ENCODE measurements around the gene FPR2. TPM values are rescaled to one million over a fixed set of nuclear protein-coding genes. Genes with fewer than 3 reads are reported as not detected.

FPR2 gene
- total RNA-seq, 2 donors from 2014 or later = 0.97 TPM; not detected in 1

DNA sequence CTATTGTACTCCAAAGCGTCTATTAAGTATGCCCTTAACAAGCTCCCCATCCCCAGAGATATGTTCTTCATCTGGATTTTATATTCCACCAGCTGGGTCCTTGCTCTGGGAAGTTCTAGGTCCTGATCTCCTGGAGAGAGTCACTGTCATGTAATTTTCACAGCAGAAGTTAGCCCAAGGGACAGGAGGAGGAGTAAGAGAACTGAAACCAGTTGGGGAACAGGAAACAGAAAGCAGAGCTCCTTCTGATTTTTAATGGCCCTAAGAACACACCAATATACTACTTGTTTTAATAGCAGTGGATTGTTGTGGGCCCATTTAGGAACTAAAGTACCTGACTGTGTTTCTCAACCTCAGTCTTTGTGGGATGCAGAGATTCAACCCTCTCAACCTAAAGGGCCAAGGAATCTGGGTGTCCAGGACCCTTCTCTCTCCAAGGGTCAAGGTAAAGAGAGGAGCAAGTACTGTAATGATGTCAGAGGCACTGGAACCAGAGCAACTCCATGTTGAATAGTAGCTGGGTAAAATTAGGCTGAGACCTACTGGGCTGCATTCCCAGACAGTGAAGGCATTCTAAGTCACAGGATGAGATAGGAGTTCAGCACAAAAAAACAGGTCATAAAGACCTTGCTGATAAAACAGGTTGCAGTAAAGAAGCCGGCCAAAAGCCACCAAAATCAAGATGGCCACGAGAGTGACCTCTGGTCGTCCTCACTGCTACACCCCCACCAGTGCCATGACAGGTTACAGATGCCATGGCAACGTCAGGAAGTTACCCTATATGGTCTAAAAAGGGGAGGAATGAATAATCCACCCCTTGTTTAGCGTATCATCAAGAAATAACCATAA is 25.9 kb downstream of the FPR2 start:
- Histone ChIP-seq H3K27me3 (replicated peaks; ENCODE audit: insufficient read depth) (no peaks in the 10 kb centered on the region), H3K4me1 (replicated peaks) (no peaks in the 10 kb centered on the region), H3K9me3 (no peaks in the 10 kb centered on the region), H3K36me3 (no peaks in the 10 kb centered on the region), H3K4me3 (no peak overlapping the region), H3K27ac (no peak overlapping the region)
- intact Hi-C loops (cut with DNase I) = no loop called here
- no peak for DNase-seq (ENCODE audit: low spot score)
- TF ChIP-seq POLR2AphosphoS5 (IDR thresholded peaks at IDR 0.05) (no peak), CTCF (IDR thresholded peaks at IDR 0.05) (no peak), POLR2A (IDR thresholded peaks at IDR 0.05) (no peak)
- WGBS = 53% methylated on average over 6 of the region's 6 CpGs

DNA sequence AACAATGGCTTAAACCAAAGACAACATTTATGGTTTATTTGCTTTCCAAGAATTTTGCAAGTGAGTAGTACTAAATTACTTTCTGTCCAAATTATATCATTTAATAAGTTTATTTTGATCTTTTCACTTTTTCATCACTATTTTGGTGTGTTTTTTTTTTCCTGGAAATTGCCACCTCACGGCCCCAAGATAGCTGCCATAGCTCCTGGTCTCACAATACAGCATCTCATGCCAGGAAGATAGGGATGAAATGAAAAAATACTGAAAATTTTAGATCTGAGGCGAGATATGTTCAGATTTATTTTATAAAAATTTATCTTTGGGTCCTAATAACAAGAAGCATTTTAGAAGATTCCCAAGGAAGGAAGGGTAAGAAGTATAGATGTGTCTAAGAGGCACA is 27.0 kb downstream of the FPR2 start:
- 91% methylated on average over 2 of the region's 2 CpGs for WGBS
- Histone ChIP-seq H3K36me3 (no peaks in the 10 kb centered on the region), H3K27ac (no peak overlapping the region), H3K27me3 (replicated peaks; ENCODE audit: insufficient read depth) (no peaks in the 10 kb centered on the region), H3K4me3 (no peak overlapping the region), H3K9me3 (no peaks in the 10 kb centered on the region), H3K4me1 (replicated peaks) (no peaks in the 10 kb centered on the region)
- intact Hi-C loops (cut with DNase I) = no loop called here
- TF ChIP-seq POLR2AphosphoS5 (IDR thresholded peaks at IDR 0.05) (no peak), CTCF (IDR thresholded peaks at IDR 0.05) (no peak), POLR2A (IDR thresholded peaks at IDR 0.05) (no peak)
- DNase-seq (ENCODE audit: low spot score) = no peak

GRCh38 chr19:51789061-51789795 is 28.2 kb downstream of the FPR2 start:
- Histone ChIP-seq H3K27me3 (replicated peaks; ENCODE audit: insufficient read depth) (no peaks in the 10 kb centered on the region), H3K27ac (no peak overlapping the region), H3K36me3 (no peaks in the 10 kb centered on the region), H3K4me1 (replicated peaks) (no peaks in the 10 kb centered on the region), H3K9me3 (no peaks in the 10 kb centered on the region), H3K4me3 (no peak overlapping the region)
- intact Hi-C loops (cut with DNase I) = no loop called here
- 73% methylated on average over 6 of the region's 6 CpGs for WGBS
- no peak for TF ChIP-seq CTCF (IDR thresholded peaks at IDR 0.05)
- TF ChIP-seq POLR2A (IDR thresholded peaks at IDR 0.05) = no peak
- no peak for TF ChIP-seq POLR2AphosphoS5 (IDR thresholded peaks at IDR 0.05)
- no peak for DNase-seq (ENCODE audit: low spot score)

GRCh38 chr19:51792932-51793331 is 32.0 kb downstream of the FPR2 start:
- no peak for DNase-seq (ENCODE audit: low spot score)
- no peak overlapping the region for H3K4me3 ChIP-seq
- no peak overlapping the region for H3K27ac ChIP-seq
- no peaks in the 10 kb centered on the region for H3K9me3 ChIP-seq
- no peaks in the 10 kb centered on the region for H3K27me3 ChIP-seq (replicated peaks; ENCODE audit: insufficient read depth)
- TF ChIP-seq CTCF (IDR thresholded peaks at IDR 0.05) (no peak), POLR2A (IDR thresholded peaks at IDR 0.05) (no peak), POLR2AphosphoS5 (IDR thresholded peaks at IDR 0.05) (no peak)
- intact Hi-C loops (cut with DNase I) = no loop called here
- WGBS = 77% methylated on average over 2 of the region's 2 CpGs
- H3K36me3 ChIP-seq = no peaks in the 10 kb centered on the region
- no peaks in the 10 kb centered on the region for H3K4me1 ChIP-seq (replicated peaks)
